ENCODE results near the gene RRAS2. TPM values are rescaled to one million over a fixed set of nuclear protein-coding genes. Genes with fewer than 3 reads are reported as not detected.

Gene RRAS2
- total and polyA plus RNA-seq, 5 experiments from 2014 or later: 6.1 to 19.0 (median 16.0) TPM

DNA sequence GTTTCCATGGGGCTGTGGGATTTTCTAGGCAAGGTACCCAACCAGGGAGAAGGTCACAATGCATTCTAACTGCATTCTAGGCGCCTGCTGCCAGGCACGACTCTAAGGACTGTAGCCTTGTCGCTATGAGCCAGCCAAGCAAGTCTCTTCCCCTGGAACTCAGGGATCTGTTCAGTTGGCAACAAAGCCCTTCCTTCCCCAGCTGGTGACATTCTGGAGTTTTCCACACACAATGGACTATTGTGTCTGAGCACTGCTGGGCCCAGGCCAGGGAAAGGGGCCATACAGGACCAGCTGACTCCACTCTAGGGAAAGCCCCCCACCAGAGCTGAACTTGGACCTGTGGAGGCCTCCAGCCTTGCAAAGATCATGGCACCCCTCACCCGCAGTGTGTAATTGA, 116.8 kb downstream of the RRAS2 start:
- H3K4me1 Mint-ChIP-seq: peaks cover under 1 to 14% (median 2%) of the 10 kb centered on the region in 4 donors
- no peaks in the 10 kb centered on the region for H3K36me3 Mint-ChIP-seq
- no peaks in the 10 kb centered on the region for H3K9me3 Mint-ChIP-seq
- no peak for ATAC-seq
- no peak for DNase-seq
- no peak overlapping the region for H3K4me3 Mint-ChIP-seq
- peaks cover 0 to 2% (median 0%) of the 10 kb centered on the region in 5 donors for H3K27me3 Mint-ChIP-seq
- POLR2A ChIA-PET: no interaction called here
- no peak overlapping the region for H3K27ac Mint-ChIP-seq

DNA sequence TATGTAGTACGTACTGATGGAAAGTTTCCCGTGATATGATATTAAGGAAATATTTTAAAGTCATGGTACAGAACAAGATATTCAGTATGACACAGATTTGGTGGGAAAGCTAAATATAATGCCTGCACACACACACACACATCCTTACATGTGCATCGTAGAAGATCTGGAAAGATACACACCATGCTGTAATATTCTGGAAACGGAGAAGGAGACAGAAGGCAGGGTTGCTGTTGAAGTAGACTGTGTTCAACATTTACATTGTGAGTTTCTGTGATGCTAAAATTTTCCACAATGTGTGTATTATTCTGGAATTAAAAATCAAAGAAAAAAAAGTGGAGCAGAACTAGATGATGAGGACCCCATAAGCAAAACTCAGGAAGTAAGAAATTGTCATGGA, 118.0 kb downstream of the RRAS2 start:
- peak overlapping the region in 1 of 10 donors; percentile 0 for H3K27ac Mint-ChIP-seq
- H3K4me3 Mint-ChIP-seq: no peak overlapping the region
- no peaks in the 10 kb centered on the region for H3K9me3 Mint-ChIP-seq
- DNase-seq (no peak), ATAC-seq (no peak)
- no peaks in the 10 kb centered on the region for H3K27me3 Mint-ChIP-seq
- no peaks in the 10 kb centered on the region for H3K36me3 Mint-ChIP-seq
- POLR2A ChIA-PET: no interaction called here
- H3K4me1 Mint-ChIP-seq: peaks cover 0 to 27% (median 1%) of the 10 kb centered on the region in 4 donors

DNA sequence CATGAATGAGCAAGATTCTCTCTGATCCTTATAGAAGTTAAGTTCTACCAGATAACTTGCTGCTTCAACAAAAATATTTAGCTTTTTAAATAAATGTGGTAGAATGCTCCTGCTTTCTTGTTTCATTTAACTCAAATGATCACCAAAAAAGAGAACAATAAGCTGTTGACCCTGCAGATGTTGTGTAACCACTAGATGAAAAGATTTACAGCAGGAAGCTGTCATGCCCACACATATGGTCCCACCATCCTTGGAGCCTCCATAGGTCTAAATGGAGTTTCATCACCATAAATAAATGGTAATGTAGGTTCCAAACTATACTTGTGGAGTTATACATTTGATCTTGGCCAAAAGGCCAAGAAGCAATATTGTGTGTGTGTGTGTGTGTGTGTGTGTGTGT, 118.8 kb downstream of the RRAS2 start:
- H3K27ac Mint-ChIP-seq: no peak overlapping the region
- DNase-seq (no peak), ATAC-seq (no peak)
- H3K9me3 Mint-ChIP-seq: no peaks in the 10 kb centered on the region
- peaks cover 0 to under 1% (median 0%) of the 10 kb centered on the region in 5 donors for H3K27me3 Mint-ChIP-seq
- POLR2A ChIA-PET: no interaction called here
- peaks cover 0 to 31% (median 1%) of the 10 kb centered on the region in 4 donors for H3K4me1 Mint-ChIP-seq
- no peak overlapping the region for H3K4me3 Mint-ChIP-seq
- H3K36me3 Mint-ChIP-seq: no peaks in the 10 kb centered on the region

DNA sequence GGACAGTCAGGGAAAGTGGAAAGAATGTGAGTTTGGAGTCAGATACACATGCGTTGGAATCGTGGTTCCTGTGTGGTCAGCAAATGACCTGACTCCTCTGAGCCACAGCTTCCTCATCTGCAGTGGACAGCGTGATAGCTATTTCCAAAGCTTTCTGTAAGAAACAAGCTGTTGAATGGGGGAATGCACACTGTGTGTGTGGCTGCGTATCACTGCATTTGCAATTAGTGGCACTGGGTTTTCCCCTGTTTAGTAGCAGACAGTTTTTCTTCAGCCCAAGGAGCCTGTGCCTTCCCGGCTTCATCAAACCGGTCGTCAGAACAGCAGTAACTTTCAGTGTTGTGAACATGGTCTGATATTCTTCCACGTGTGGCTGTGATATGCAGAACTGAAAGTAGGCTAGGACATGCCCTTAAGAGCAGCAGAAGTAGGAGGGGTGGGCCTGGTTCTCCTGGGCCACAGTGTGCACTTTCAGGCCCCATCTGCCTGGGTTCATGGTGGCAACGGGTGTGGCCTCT, 121.5 kb downstream of the RRAS2 start:
- POLR2A ChIA-PET: no interaction called here
- H3K9me3 Mint-ChIP-seq: no peaks in the 10 kb centered on the region
- peak overlapping the region in 1 of 10 donors; percentile 60 for H3K27ac Mint-ChIP-seq
- peaks cover 0 to 9% (median 1%) of the 10 kb centered on the region in 5 donors for H3K27me3 Mint-ChIP-seq
- H3K4me1 Mint-ChIP-seq: peaks cover 0 to 31% (median 1%) of the 10 kb centered on the region in 4 donors
- no peak overlapping the region for H3K4me3 Mint-ChIP-seq
- peak in 1 of 2 donors; percentile 80 for ATAC-seq
- no peaks in the 10 kb centered on the region for H3K36me3 Mint-ChIP-seq
- peak in 1 of 10 donors; percentile 16 for DNase-seq

DNA sequence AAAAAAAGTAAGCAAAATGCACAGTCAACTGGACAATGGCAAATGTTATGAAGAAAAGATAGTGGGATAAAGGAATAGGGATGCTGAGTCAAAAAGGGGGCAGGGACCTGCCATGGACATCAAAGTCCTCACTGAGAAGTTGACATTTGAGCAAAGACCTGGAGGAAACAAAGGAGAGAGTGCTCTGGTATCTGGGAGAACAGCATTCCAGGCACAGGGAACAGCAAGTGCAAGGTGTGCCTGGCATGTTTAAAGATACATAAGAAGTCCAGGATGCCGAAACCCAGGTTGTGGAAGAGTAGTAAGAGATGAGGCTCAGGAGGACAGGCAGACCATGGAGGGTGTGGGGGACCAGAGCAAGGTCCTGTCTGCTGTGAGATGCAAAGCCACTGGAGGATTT, 123.3 kb downstream of the RRAS2 start:
- ATAC-seq: no peak
- POLR2A ChIA-PET: no interaction called here
- H3K27ac Mint-ChIP-seq: no peak overlapping the region

DNA sequence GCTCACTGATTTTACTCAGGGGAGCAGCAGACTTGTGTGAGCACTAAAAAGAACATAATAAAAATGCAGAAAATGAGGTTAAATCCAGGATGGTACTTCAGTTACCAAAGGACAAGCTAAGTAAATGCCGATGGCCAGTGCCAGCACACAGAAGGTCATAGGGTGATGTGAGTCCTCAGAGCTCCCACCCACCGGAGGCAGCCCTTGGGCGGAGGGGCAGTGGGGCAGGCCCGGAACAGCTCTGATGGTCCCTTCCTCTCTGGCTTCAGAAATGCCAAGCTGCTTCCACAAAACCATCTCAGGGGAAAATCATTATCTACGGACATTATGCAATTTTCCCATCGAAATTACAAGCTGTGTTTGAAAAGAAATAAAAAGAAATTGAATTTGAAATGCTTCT, 124.5 kb downstream of the RRAS2 start:
- Mint-ChIP-seq H3K36me3 (no peaks in the 10 kb centered on the region), H3K4me1 (peaks cover 0 to 31% (median under 1%) of the 10 kb centered on the region in 4 donors), H3K9me3 (no peaks in the 10 kb centered on the region), H3K27me3 (peaks cover 0 to 9% (median 4%) of the 10 kb centered on the region in 5 donors), H3K27ac (no peak overlapping the region), H3K4me3 (no peak overlapping the region)
- DNase-seq (no peak), ATAC-seq (no peak)
- POLR2A ChIA-PET: no interaction called here

More for the DNA sequence above, 123.3 kb downstream of the RRAS2 start:
- H3K27me3 Mint-ChIP-seq: peaks cover 0 to 9% (median 3%) of the 10 kb centered on the region in 5 donors
- no peaks in the 10 kb centered on the region for H3K36me3 Mint-ChIP-seq
- peaks cover 0 to 31% (median under 1%) of the 10 kb centered on the region in 4 donors for H3K4me1 Mint-ChIP-seq
- no peak for DNase-seq
- H3K9me3 Mint-ChIP-seq: no peaks in the 10 kb centered on the region
- H3K4me3 Mint-ChIP-seq: no peak overlapping the region

DNA sequence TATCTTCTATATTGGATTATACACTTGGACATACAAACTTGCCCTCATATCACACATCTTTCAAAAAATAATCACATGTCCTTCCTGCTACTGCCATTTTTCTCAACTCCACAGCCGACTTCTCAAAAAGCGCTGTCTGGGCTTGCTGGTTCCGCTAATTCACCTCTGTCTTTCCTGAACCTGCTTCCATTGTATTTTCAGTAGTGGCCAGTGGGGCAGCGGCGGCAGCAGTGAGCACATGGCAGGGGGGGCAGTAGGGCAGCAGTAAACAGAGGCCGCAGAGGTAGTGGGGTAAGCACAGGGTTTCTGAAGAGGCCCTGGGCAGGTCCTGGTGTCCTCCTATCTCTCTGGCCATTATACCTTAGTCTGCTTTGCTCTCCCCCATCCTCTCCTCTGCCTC, 126.3 kb downstream of the RRAS2 start:
- Mint-ChIP-seq H3K27ac (no peak overlapping the region), H3K4me3 (no peak overlapping the region), H3K9me3 (no peaks in the 10 kb centered on the region), H3K27me3 (peaks cover 0 to 9% (median 4%) of the 10 kb centered on the region in 5 donors), H3K4me1 (peaks cover 0 to 22% (median under 1%) of the 10 kb centered on the region in 4 donors), H3K36me3 (no peaks in the 10 kb centered on the region)
- POLR2A ChIA-PET: no interaction called here
- no peak for ATAC-seq
- DNase-seq: no peak

DNA sequence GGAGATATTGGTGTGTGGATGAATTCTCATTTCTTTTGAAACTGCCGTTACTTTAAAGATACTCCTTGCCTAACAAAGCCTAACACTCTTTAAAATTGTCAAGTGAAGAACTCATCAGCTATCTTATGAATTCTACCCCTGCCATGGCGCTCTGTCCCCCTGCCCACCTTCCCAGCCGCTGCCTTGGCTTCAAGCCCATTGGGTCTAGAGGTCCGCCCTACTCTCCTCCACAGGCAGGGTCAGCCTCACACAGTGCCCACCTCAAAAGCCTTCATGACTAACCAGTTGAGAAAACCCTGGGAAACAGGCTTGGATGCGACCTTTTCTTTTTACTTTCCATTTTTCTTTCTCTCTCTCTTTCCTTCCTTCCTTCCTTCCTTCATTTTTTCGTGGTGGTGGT, 128.6 kb downstream of the RRAS2 start:
- Mint-ChIP-seq H3K9me3 (peaks cover 0 to 5% (median 0%) of the 10 kb centered on the region in 9 donors), H3K4me1 (no peaks in the 10 kb centered on the region), H3K27me3 (peaks cover 0 to 9% (median 4%) of the 10 kb centered on the region in 5 donors), H3K27ac (no peak overlapping the region), H3K36me3 (no peaks in the 10 kb centered on the region), H3K4me3 (no peak overlapping the region)
- DNase-seq: no peak
- ATAC-seq: no peak
- POLR2A ChIA-PET: no interaction called here

DNA sequence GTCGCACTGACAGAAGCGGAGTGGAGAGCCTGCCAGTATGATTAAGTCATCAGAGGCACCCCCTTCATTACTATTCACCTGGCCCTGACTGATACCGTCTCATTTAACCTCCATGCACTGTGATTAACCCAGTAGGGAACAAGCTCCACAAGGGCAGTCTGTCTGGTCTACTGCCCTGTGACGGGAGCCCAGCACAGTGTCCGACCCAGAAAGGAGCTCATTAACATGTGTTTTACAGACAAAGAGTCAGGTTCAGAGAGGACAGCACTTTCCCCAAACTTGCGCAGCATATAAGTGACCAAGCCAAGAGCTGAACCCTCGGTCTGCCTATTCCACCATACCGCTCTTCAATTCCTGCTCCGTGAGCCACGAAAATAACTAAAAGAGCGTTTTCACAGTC, 129.5 kb downstream of the RRAS2 start:
- ATAC-seq (no peak), DNase-seq (no peak)
- Mint-ChIP-seq H3K27me3 (peaks cover 0 to 9% (median 4%) of the 10 kb centered on the region in 5 donors), H3K27ac (no peak overlapping the region), H3K9me3 (peaks cover 0 to 5% (median 0%) of the 10 kb centered on the region in 9 donors), H3K4me3 (no peak overlapping the region), H3K4me1 (no peaks in the 10 kb centered on the region), H3K36me3 (no peaks in the 10 kb centered on the region)
- POLR2A ChIA-PET: no interaction called here

DNA sequence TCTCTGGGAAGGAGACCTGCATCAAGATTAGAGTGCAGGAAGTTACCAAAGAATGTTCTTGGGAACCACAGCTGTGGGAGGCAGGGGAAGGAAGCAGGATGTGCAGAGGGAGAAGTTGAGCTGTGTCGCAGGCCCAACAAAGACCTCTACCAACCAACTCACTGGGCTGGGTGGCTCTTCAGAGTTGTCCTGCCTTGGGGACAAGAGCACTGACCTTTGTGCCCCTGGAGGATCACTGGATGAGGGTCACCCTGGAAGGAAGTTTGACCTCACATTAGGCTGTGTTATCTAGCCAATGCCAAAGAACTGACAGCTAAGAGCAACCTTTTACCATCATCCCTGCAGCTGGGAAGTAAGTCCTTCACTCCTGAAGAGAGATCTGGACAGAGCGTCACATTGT, 130.6 kb downstream of the RRAS2 start:
- H3K27ac Mint-ChIP-seq: no peak overlapping the region
- no peak overlapping the region for H3K4me3 Mint-ChIP-seq
- no peak for ATAC-seq
- peaks cover 0 to 9% (median 4%) of the 10 kb centered on the region in 5 donors for H3K27me3 Mint-ChIP-seq
- H3K4me1 Mint-ChIP-seq: peaks cover 0 to 5% (median under 1%) of the 10 kb centered on the region in 4 donors
- DNase-seq: no peak
- H3K36me3 Mint-ChIP-seq: no peaks in the 10 kb centered on the region
- peaks cover 0 to 5% (median 0%) of the 10 kb centered on the region in 9 donors for H3K9me3 Mint-ChIP-seq
- POLR2A ChIA-PET: no interaction called here

Other genes with a start within 250 kb of the RRAS2 start
- gene COPB1, start 140.6 kb upstream of the RRAS2 start, total RNA-seq: 10 to 100 TPM; 78.3 to 79.6 TPM
- 10 to 100 TPM; 46.6 to 67.7 (median 64.9) TPM for gene COPB1, start 140.6 kb upstream of the RRAS2 start, polyA plus RNA-seq
- gene PSMA1, start 161.2 kb upstream of the RRAS2 start, total RNA-seq: 100 to 1,000 TPM; 150 to 152 TPM
- 100 to 1,000 TPM; 154 to 159 (median 156) TPM for gene PSMA1, start 161.2 kb upstream of the RRAS2 start, polyA plus RNA-seq

All from naive thymus-derived CD8-positive, alpha-beta T cell (primary cell).